GM10266 (cell line): ENCODE data around the gene BST1.
A peak's percentile ranks its signal among the peaks of the same experiment; 100 is the strongest.
"Not testable (repeated sequence)": the region's sequence is repeated elsewhere in the genome, so short reads cannot be mapped to it uniquely, and the experiment has no call there.

Experiments
- DNase-seq: peaks from one replicate; pipeline ENCODE4 v3.0.0; 2012; ENCODE audit errors: extremely low spot score
- TF ChIP-seq, protein P1 (sequence below): IDR thresholded peaks from 2 replicates; pipeline ENCODE4 v1.5.1; 2012; ENCODE audit warnings: mild to moderate bottlenecking, low read depth; ENCODE audit not compliant: control insufficient read depth, insufficient read depth; ENCODE audit errors: missing control alignments

Gene BST1

DNA sequence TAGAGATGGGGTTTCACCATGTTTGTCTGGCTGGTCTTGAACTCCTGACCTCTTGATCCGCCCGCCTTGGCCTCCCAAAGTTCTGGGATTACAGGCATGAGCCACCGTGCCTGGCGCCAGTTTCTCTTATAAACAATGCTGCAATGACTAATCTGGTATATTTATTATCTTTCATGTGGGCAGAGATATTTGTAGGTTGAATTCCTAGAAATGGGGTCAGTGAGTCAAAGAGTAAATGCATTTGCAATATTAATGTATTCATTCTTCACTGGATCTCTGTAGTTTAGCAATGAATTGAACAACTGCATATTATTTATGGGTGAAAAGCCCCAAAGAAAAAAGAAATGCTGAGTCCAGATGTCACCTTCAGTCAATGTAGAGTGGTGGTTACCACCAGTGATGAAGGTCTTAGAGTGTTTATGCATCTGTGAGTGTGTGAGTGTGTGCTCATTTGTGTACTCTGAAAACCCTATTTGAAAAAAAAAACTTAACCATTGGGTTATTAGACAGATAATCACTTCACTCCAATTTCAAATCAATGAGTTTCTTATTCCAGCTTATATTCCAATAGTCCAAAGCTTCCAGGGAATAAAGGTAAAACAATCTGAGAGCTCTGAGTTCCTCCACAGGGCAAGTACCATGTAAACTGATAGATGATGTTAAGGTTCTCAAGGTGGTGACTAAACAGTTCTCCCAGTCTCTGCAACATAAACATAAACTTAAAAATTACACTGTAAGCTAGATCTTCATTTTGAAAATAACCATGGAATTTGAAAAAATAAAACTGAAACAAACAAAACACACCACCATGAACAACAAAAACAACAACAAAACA lies 52.7 kb downstream of the BST1 start:
- DNase-seq, result no peak
- TF ChIP-seq, protein P1, sequence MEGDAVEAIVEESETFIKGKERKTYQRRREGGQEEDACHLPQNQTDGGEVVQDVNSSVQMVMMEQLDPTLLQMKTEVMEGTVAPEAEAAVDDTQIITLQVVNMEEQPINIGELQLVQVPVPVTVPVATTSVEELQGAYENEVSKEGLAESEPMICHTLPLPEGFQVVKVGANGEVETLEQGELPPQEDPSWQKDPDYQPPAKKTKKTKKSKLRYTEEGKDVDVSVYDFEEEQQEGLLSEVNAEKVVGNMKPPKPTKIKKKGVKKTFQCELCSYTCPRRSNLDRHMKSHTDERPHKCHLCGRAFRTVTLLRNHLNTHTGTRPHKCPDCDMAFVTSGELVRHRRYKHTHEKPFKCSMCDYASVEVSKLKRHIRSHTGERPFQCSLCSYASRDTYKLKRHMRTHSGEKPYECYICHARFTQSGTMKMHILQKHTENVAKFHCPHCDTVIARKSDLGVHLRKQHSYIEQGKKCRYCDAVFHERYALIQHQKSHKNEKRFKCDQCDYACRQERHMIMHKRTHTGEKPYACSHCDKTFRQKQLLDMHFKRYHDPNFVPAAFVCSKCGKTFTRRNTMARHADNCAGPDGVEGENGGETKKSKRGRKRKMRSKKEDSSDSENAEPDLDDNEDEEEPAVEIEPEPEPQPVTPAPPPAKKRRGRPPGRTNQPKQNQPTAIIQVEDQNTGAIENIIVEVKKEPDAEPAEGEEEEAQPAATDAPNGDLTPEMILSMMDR, result no peak

DNA sequence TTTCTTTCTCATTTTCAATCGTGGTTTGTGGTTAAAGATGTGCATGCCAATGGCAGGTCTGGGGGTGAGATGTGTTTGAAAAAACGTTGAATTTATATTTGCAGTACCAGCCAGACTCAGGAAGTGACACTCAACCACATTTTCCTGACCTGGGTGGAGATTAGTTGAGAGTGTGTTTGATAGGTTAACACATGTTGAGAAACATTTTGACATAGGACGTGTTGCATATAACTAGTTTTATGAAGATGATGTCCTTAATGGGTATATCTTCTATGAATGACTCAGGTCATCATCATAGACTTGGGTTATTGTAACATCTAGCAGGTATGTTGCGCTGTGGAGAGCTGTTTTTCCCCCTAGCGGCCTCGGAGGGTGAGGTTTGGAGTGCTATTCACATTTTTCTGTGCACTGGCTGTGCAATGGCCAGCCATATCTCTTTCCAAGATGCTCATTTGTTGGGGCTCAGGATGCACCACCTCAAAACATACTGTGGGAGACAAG lies 53.5 kb downstream of the BST1 start:
- TF ChIP-seq, protein P1, result peak; percentile 49
- no peak for DNase-seq

DNA sequence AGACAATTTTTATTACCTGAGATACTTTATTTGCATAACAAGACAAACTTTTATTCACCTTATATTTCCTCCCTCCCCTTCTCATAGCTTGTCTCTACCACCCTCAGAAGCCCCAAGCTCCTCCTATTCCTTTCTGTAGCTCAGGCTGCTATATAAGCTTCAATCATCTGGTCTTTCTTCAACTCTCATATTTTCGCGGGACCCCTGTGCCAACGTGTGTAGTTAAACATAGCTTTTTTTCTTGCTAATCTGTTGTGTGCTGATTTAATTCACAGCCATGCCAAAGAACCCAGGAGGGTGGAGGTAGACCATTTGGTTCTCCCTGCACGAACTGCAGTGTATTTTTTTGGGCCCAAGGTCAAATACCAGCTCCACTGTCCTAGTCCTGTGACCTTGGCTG lies 54.2 kb downstream of the BST1 start:
- no peak for DNase-seq
- TF ChIP-seq, protein P1, result no peak

- DNase-seq, result no peak
- TF ChIP-seq, protein P1, result no peak
Observed at GRCh38 chr4:15758294-15758693, 55.4 kb downstream of the BST1 start.

DNA sequence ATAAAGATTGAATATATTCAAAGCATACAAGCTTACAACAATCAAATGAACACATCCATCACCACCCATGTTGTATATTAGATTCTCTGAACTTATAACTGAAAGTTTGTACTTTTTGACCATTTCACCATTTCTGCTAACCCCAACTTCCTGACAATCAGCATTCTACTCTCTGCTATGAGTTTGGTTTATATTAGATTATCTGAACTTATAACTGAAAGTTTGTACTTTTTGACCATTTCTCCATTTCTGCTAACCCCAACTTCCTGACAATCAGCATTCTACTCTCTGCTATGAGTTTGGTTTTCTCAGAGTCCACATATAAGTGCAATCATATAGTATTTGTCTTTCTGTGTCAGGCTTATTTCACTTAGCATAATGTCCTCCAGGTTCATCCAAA lies 59.6 kb downstream of the BST1 start:
- not testable (repeated sequence) for DNase-seq

GRCh38 chr4:15765391-15765790 lies 62.5 kb downstream of the BST1 start:
- TF ChIP-seq, protein P1, result no peak
- DNase-seq, result no peak

DNA sequence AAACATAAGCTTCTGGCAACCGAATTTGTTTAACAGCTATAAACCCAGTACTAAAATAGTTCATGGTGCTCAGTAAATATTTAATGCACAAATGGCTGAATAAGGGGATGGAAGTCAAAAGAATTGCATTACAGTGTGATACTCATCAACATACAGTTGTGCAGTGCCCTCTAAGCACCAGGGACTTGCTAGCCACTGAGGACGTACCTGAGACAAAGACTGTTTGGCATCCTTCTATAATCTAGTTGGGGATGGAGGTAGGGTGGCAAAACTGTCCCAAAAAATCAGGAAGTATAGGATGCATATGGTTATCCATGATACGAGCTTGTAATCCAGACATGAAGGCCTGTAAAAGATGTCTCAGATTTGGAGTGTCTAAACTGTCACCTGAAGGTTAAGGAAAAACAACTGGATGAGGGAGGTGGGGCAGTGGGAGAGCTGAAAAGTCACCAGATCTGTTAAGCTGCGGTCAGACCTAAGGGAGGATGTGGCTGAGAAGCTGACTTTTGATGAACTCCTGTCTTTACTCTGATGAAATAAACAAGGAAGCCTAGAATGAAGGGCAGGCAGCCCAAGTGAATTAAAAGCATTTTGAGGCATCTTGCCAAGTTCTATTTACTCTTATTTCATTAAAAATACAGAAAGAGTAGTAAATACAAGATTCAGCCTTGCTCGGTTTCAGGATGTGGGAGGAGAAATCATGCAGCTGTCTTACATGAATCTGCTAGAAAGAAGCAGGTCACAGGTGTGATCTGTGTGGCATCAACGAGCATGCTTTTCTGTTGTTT lies 63.2 kb downstream of the BST1 start:
- DNase-seq, result no peak
- TF ChIP-seq, protein P1, result no peak
